K562 treated with DMSO at 1 percent for 12 hours (cell line): Measurements from ENCODE around the gene PRSS58. TPM values are rescaled to one million over a fixed set of nuclear protein-coding genes. Genes with fewer than 3 reads are reported as not detected.

Experiments
- total RNA-seq: library from RNA; unstranded; fragments of 300-600 nt; gene quantifications from 2 replicates; pipeline ENCODE4 v1.2.3, GENCODE V29; 2022; ENCODE audit not compliant: insufficient read depth

Gene PRSS58
- total RNA-seq, result not detected in 2 replicates

GRCh38 chr7:142257958-142258357 lies at the start of gene PRSS58:
Gene PRSS58, minus strand, starts transcription at chr7:142258058. Its CDS starts 351 bp downstream, at chr7:142257707.

Other genes with a start within 250 kb of the PRSS58 start
- 0.32 TPM in 1 of 2 replicates, not detected in the other for gene MGAM2, start 146.3 kb downstream of the PRSS58 start, total RNA-seq